HG03159 (cell line): ENCODE data around the gene FRMD4B.

Source experiments
- ATAC-seq: cut with Tn5 transposase; IDR thresholded peaks from one replicate; pipeline ENCODE4 v1.9.1; 2021; ENCODE audit warnings: mild to moderate bottlenecking, moderate library complexity; ENCODE audit not compliant: unreplicated experiment

Gene FRMD4B

DNA sequence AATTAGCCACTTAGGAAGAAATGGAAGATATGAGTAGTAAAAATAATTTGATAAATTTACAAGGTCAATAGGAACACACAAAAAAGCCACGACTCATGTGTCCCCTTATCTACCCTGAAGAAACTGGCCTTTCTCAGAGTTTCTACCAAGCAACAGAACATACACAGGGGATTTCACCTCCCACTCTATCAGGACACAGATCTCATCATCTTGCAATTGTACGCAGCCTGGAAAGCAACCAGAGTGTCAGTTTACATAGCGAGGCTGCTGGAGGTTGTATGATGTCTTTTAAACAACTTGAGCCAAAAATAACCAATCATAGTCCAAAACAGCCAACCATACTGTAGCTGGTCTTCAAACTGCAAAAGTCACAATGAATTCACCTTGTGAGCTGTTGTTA lies 243.8 kb downstream of the FRMD4B start:
- no peak for ATAC-seq

DNA sequence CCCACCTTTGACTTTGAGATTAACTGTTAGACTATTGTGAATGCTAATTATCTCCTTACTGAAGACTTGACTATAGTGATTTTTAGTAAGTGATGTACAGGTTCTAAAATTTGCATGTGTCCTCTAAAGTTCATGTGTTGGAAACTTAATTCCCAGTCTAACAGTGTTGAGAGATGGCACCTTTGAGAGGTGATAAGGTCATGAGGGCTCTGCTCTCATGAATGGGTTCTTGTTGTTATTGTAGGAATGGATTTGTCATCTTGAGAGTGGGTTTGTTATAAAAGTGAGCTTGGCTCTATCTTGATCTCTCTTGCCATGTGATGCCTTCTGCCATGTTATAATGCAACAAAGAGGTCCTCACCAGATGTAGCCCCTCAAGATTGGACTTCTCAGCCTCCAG lies 244.6 kb downstream of the FRMD4B start:
- no peak for ATAC-seq

DNA sequence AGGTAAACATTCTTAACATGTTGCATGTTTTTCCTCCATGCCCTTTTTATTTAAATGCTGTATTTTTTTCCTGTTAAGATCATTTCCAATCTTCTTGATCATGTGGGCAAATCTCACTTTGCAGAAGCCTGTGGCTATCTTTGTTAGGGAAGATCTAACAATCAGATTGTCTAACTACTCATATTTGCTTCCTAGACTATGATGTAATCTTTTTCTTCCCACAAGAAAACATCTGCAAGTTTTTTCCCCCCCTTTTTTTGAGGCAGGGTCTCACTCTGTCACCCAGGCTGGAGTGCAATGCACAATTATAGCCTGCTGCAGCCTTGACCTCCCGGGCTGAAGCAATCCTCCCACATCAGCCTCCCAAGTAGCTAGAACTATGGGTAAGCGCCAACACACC lies 248.5 kb downstream of the FRMD4B start:
- no peak for ATAC-seq

DNA sequence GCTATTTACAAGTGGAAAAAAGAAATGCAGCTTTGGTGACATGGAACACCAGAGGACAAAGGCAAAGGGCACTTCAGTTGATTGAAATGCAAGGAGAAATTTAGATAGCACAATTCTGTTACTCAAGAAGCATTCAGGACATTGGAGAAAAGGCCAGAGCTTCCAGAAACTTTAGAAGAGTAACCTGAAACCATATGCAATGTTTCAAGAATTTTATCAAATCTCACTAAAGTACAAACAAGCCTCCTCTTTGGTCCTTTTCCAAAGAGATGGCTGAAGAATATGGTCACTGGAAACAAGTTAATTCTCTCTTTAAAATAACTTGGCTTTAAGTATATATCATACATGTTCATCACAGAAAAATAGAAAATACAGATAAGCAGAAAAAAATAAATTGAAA lies 248.9 kb downstream of the FRMD4B start:
- ATAC-seq: no peak

DNA sequence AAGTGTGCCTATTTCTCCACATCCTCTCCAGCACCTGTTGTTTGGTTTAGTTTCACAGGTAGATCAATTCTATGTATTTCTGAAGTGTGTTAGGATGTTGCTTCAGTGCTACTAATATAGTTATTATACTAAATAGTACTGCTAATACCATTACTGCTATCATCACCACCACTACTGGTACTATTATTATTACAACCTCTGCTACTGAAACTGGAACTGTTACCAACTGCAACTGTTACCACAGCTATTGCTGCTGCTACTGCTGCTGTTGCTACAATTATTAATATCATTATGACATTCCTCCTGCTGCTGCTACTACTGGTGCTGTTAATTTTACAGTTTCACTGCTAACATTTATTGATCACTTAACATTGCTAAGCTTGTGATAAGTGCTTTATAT lies 255.2 kb downstream of the FRMD4B start:
- peak; percentile 98 for ATAC-seq

DNA sequence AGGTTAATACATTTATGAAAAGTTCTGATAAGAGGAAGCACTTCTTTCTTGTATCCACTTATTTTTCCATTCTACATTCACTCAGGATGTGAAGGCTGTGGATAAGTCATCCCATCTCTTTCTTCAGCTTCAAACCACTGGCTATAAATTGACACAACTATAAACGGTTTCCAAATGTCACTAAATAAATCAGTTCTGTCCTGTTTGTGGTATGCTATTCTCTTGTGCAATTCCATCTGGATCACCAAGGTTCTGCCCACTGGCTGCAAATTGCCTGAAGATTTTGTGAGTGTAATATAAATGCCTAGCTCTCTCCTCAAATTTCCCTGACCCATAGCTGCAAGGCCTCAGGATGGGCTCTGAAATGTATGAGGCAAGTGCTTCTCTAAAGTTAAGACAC lies 256.4 kb downstream of the FRMD4B start:
- no peak for ATAC-seq

DNA sequence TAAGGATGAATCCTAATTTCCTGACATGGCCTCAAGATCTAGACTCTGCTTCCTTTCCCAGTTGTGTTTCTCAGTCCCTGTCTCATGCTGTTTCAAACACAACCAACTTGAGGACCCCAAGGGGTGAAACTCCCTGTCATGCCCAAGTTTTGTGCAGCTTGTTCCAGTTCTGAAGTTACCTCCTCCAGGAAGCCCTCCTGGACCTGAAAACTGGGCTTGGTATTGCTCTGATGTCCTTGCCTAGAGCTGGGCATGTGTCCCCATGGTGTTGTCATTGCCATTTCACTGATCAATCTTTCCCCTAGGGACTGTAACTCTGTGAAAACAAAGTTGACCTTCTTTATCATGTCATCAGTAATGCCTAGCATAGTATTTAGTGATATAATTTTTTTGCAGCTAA lies 257.4 kb downstream of the FRMD4B start:
- ATAC-seq: no peak

DNA sequence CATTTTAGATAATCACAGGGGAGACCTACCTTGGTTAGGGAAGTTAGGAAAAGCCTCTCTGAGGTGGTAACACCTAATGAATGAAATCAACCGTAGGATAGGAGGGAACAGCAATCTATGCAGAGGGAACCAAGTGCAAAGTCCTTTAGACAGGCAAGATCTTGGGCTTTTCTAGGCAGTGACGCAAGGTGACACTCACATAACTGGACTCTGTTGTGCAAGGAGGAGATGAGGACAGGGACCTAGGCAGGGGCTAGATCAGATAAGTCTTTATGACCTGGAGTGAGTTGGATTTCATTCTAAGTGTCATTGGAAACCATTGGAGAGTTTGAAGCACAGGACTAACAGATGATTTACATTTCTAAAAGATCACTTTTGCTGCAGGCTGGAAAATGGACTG lies 258.9 kb downstream of the FRMD4B start:
- no peak for ATAC-seq

DNA sequence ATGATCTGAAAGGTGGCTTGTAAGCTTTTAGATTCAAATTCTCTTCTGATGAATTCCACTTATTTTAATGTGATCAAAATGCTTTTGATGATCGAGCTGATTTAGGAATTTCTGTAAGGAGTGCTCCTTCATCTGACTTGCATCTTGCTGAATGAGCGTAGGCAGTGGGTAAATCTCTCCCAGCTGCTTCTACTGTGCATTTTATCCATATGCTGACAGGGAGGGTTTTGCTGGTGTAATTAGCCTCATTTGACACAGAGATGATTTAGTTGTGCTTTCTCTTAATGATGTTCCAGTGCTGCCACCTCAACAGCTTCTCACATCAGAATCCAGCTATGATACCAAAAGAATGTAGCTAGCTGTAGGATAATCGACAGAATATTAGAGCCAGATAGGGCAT lies 259.7 kb downstream of the FRMD4B start:
- ATAC-seq: no peak

DNA sequence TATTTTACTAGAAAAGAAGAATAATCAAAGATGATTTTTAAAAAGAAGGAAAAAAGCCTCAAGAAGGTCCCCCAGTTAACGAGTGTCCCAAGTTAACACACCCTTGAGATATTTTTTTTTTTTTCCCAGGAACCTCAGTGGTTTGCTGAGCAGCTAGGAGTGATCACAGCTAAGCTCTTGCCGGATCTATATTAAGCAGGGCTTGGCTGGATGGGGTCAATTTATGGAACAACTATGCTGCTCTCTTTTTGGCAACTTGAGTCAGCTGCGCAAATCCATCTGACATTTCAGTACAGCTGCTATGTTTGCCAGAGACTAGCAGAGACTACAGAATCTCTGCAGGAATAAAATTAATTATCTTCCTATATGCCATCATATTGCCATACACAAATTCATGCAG lies 263.5 kb downstream of the FRMD4B start, which contains the start of gene LMOD3:
TSS of gene LMOD3 (minus strand) at position 193 of the 400 bp plus-strand sequence. CDS start 209 bp downstream, outside the sequence.
- ATAC-seq: no peak

DNA sequence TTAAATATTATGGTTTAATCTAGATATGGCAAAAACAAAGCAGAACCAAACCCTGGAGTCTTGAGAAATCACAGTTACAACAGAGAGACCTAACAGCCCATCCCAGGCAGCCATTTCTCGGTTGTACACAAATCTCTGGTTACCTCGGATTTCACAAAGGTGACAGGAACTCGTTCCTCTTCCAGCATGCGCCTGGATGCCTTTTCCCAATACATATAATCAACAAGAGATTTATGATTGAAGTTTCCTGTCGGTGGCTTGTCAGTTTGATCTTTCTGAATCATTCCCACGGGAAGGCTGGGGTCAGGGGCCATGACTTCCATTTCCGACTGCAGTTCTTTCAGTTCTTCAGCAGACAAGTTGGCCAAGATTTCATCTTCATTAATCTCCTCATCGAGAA lies 263.9 kb downstream of the FRMD4B start:
- ATAC-seq: no peak

DNA sequence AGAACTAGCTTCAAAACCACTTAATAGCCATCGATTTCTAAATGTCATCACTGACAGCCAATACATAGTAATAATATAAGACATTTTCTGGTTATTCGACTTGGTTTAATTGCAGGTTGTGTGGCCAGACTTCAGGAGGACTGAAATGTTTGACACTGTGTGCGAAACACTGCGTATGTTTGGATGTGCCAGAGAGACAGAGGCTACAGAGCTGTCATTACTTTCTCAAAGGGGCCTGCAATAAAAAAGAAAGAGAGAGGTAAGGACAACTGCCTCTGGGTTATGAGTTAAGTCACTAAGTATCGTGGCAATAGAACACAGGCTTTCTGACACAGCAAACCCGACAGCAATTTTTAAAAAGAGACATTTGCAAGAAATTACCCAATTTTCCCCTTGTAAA lies 264.4 kb downstream of the FRMD4B start:
- no peak for ATAC-seq

DNA sequence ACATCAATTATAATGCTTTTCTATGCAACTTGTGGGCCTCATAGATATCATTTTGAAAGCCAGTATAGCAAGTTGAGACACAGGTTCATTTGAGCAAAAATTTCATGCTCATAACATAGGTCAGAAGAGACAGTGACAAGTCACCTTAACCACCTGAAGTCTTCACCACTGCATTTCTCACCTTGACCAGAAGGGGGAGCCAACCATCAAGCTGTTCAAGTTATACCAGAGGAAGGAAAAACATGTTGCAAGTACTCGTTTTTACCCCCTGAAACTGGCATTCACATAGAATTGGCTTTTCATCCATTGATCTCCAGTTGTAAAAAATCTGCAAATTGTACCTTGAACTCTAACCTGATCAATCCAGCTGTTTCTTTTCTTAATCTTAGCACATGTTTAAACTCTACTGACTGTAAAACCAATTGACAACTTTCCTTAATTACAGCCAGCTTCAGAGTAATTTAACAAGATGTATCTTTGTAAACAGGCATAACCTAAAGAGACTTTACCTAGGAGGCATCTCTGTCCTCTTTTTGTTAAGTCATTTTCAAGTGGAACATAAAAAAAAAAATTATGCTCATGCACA lies 264.9 kb downstream of the FRMD4B start:
- ATAC-seq: peak; percentile 89
